ENCODE measurements around the gene ZIM2.

ZIM2 gene

GRCh38 chr19:56822755-56823154 is 17.8 kb downstream of the ZIM2 start:
- TF ChIP-seq CTCF (IDR thresholded peaks at IDR 0.05; ENCODE audit: borderline replicate concordance, insufficient read depth, low read depth, low read length): no peak
- no peak overlapping the region for H3K4me3 ChIP-seq (ENCODE audit: low read depth, low read length)

- no peak for TF ChIP-seq CTCF (IDR thresholded peaks at IDR 0.05; ENCODE audit: borderline replicate concordance, insufficient read depth, low read depth, low read length)
- H3K4me3 ChIP-seq (ENCODE audit: low read depth, low read length): no peak overlapping the region
These were observed 18.9 kb downstream of the ZIM2 start for GRCh38 chr19:56821675-56822074.

- no peak overlapping the region for H3K4me3 ChIP-seq (ENCODE audit: low read depth, low read length)
- no peak for TF ChIP-seq CTCF (IDR thresholded peaks at IDR 0.05; ENCODE audit: borderline replicate concordance, insufficient read depth, low read depth, low read length)
These were observed 19.3 kb downstream of the ZIM2 start for GRCh38 chr19:56821209-56821608.

GRCh38 chr19:56819166-56819565 is 21.4 kb downstream of the ZIM2 start:
- TF ChIP-seq CTCF (IDR thresholded peaks at IDR 0.05; ENCODE audit: borderline replicate concordance, insufficient read depth, low read depth, low read length): no peak
- no peak overlapping the region for H3K4me3 ChIP-seq (ENCODE audit: low read depth, low read length)

GRCh38 chr19:56814656-56815055 is 25.9 kb downstream of the ZIM2 start:
- TF ChIP-seq CTCF (IDR thresholded peaks at IDR 0.05; ENCODE audit: borderline replicate concordance, insufficient read depth, low read depth, low read length): no peak
- H3K4me3 ChIP-seq (ENCODE audit: low read depth, low read length): no peak overlapping the region

- no peak overlapping the region for H3K4me3 ChIP-seq (ENCODE audit: low read depth, low read length)
- TF ChIP-seq CTCF (IDR thresholded peaks at IDR 0.05; ENCODE audit: borderline replicate concordance, insufficient read depth, low read depth, low read length): no peak
These were observed 27.0 kb downstream of the ZIM2 start for GRCh38 chr19:56813531-56813930.

GRCh38 chr19:56811480-56811879 is 29.0 kb downstream of the ZIM2 start:
- no peak overlapping the region for H3K4me3 ChIP-seq (ENCODE audit: low read depth, low read length)
- no peak for TF ChIP-seq CTCF (IDR thresholded peaks at IDR 0.05; ENCODE audit: borderline replicate concordance, insufficient read depth, low read depth, low read length)

Measured in GM12875 (cell line).